ENCODE data around the gene PDHA1. TPM values are rescaled to one million over a fixed set of nuclear protein-coding genes. Genes with fewer than 3 reads are reported as not detected.

PDHA1 gene
- total and polyA plus RNA-seq, 2 of the 4 experiments (the other 2 are of a cell fraction): 53.9 to 141 TPM

DNA sequence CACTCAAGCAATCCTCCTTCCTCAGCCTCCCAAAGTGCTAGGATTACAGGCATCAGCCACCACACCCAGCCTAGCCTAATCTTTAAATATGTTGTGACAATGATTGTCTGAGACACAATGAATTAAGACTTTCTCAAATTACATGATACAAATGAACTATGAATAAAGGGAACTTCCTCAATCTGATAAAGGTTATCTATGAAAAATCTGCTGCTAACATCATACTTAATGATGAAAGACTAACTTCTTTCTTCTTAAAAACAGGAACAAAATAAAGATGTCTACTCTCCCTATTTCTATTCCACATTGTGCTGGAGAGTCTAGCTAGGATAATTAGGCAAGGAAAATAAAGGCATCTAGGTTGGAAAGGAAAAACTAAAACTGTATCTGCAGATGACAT is 60.0 kb downstream of the PDHA1 start:
- H3K27me3 ChIP-seq (ENCODE audit: control insufficient read depth, insufficient read depth, low read length): no peaks in the 10 kb centered on the region
- no peaks in the 10 kb centered on the region for H3K9me3 ChIP-seq (ENCODE audit: control insufficient read depth, insufficient read depth, low read length)
- no peak overlapping the region for H2AK9ac ChIP-seq (replicated peaks; ENCODE audit: low read depth, low read length, poor library complexity)
- no peak overlapping the region for H3K4me3 ChIP-seq (ENCODE audit: insufficient read depth, low read depth, low read length)
- dilution Hi-C loops (cut with HindIII; ENCODE audit: low sequenced_read_pairs, unreplicated experiment): no loop called here
- no peaks in the 10 kb centered on the region for H4K20me1 ChIP-seq (ENCODE audit: insufficient read depth, low read length)
- no peak overlapping the region for H2BK15ac ChIP-seq (ENCODE audit: low read depth, low read length)
- DNase-seq (no peak), ATAC-seq (ENCODE audit: low read depth) (no peak)
- H3K4me1 ChIP-seq (ENCODE audit: control insufficient read depth, insufficient read depth, low read length): no peaks in the 10 kb centered on the region
- H3K36me3 ChIP-seq (ENCODE audit: control insufficient read depth, insufficient read depth, low read length): no peaks in the 10 kb centered on the region
- no peak overlapping the region for H2AK5ac ChIP-seq (ENCODE audit: low read depth, low read length)
- H3K56ac ChIP-seq (ENCODE audit: extremely low read depth, insufficient read depth, low read length): no peak overlapping the region
- H3K79me1 ChIP-seq (ENCODE audit: low read depth in 1 of 2, low read length in 2 of 2): no peaks in the 10 kb centered on the region
- no peak overlapping the region for H3K18ac ChIP-seq (ENCODE audit: low read depth, low read length)
- H4K91ac ChIP-seq (ENCODE audit: insufficient read depth, low read depth, low read length): no peak overlapping the region
- H2AFZ ChIP-seq (replicated peaks; ENCODE audit: low read length, poor library complexity): no peak overlapping the region
- H4K8ac ChIP-seq (ENCODE audit: low read depth in 2 of 2, low read length in 2 of 2): no peak overlapping the region
- no peak overlapping the region for H3K27ac ChIP-seq (ENCODE audit: insufficient read depth, low read length)
- no peak overlapping the region for H3K4ac ChIP-seq (ENCODE audit: low read depth, low read length)
- no peak overlapping the region for H4K5ac ChIP-seq (ENCODE audit: low read depth, low read length)
- H3K9ac ChIP-seq (ENCODE audit: low read depth, low read length): no peak overlapping the region
- POLR2A ChIA-PET (ENCODE audit: unreplicated experiment): no interaction called here
- intact Hi-C loops (cut with micrococcal nuclease): no loop called here
- H3K4me2 ChIP-seq (ENCODE audit: low read depth, low read length): no peak overlapping the region
- BruUV-seq (replicated peaks): no TSS peak
- H3K14ac ChIP-seq (replicated peaks; ENCODE audit: low read depth, low read length): no peak overlapping the region
- CTCF ChIA-PET: no interaction called here
- TF ChIP-seq RCOR1 (IDR thresholded peaks at IDR 0.05; ENCODE audit: insufficient replicate concordance, low read length) (no peak), MXI1 (IDR thresholded peaks at IDR 0.05; ENCODE audit: borderline replicate concordance, low read depth, low read length) (no peak), POLR2A (IDR thresholded peaks at IDR 0.05; ENCODE audit: low read depth, low read length) (no peak), CHD1 (IDR thresholded peaks at IDR 0.05; ENCODE audit: low read depth, low read length) (no peak), NFE2L2 (IDR thresholded peaks at IDR 0.05; ENCODE audit: low read depth, low read length) (no peak), FOS (IDR thresholded peaks at IDR 0.05; ENCODE audit: low read depth, low read length) (no peak), RFX5 (IDR thresholded peaks at IDR 0.05; ENCODE audit: low read depth, low read length) (no peak), BHLHE40 (IDR thresholded peaks at IDR 0.05; ENCODE audit: low read depth, low read length) (no peak), SMC3 (IDR thresholded peaks at IDR 0.05; ENCODE audit: low read depth, low read length) (no peak), CTCF (conservative IDR thresholded peaks at IDR 0.05; ENCODE audit: low read depth, low read length) (no peak), RAD21 (IDR thresholded peaks at IDR 0.05; ENCODE audit: low read length) (no peak), CEBPB (IDR thresholded peaks at IDR 0.05; ENCODE audit: low read depth, low read length) (no peak), MAZ (IDR thresholded peaks at IDR 0.05; ENCODE audit: borderline replicate concordance, low read depth, low read length) (no peak), MAFK (IDR thresholded peaks at IDR 0.05; ENCODE audit: low read depth, low read length) (no peak)
- TF ChIP-seq, protein P1, sequence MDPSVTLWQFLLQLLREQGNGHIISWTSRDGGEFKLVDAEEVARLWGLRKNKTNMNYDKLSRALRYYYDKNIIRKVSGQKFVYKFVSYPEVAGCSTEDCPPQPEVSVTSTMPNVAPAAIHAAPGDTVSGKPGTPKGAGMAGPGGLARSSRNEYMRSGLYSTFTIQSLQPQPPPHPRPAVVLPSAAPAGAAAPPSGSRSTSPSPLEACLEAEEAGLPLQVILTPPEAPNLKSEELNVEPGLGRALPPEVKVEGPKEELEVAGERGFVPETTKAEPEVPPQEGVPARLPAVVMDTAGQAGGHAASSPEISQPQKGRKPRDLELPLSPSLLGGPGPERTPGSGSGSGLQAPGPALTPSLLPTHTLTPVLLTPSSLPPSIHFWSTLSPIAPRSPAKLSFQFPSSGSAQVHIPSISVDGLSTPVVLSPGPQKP (IDR thresholded peaks at IDR 0.05; ENCODE audit: borderline replicate concordance, low read depth, low read length): no peak
- TF ChIP-seq, protein P2, sequence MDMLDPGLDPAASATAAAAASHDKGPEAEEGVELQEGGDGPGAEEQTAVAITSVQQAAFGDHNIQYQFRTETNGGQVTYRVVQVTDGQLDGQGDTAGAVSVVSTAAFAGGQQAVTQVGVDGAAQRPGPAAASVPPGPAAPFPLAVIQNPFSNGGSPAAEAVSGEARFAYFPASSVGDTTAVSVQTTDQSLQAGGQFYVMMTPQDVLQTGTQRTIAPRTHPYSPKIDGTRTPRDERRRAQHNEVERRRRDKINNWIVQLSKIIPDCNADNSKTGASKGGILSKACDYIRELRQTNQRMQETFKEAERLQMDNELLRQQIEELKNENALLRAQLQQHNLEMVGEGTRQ (IDR thresholded peaks at IDR 0.05; ENCODE audit: low read depth, low read length): no peak
- H2BK5ac ChIP-seq (ENCODE audit: low read depth, low read length, poor library complexity, severe bottlenecking): no peak overlapping the region
- no peak overlapping the region for H2BK120ac ChIP-seq (ENCODE audit: low read depth, low read length)
- no peak overlapping the region for H2BK20ac ChIP-seq (ENCODE audit: low read depth, low read length)
- H3K23ac ChIP-seq (ENCODE audit: low read depth, low read length): no peak overlapping the region
- no peaks in the 10 kb centered on the region for H3K9me1 ChIP-seq (ENCODE audit: insufficient read depth, low read length)
- in situ Hi-C loops (cut with MboI; ENCODE audit: low sequenced_read_pairs): no loop called here

Data from IMR-90 (cell line).